Activated naive CD8-positive, alpha-beta T cell treated with anti-CD3 and anti-CD28 coated beads, Interleukin-2, amount 10 ng/mL, durations not matched to agents 7 days and 5 days (primary cell): ENCODE results near the gene GFRA1. TPM values are rescaled to one million over a fixed set of nuclear protein-coding genes. Genes with fewer than 3 reads are reported as not detected.
"Not testable (repeated sequence)": the region's sequence is repeated elsewhere in the genome, so short reads cannot be mapped to it uniquely, and the experiment has no call there.

Experiments used
- ATAC-seq: fragments of 150-1000 bp; cut with Tn5 transposase; one replicate; pipeline ENCODE4 v1.10.0; 2021; ENCODE audit warnings: low read depth, moderate library complexity
- POLR2A ChIA-PET: fragments of 350-600 bp; sonication (Branson Sonifier 250); formaldehyde crosslinking; loops from one replicate; lab custom pipeline; 2021; ENCODE audit warnings: antibody characterized with exemption; lab: Charles Lee
- DNase-seq: peaks from one replicate; pipeline ENCODE4 v3.0.0; 2021
- H3K27ac Mint-ChIP-seq: one replicate; pipeline ENCODE4 v1.8.0; 2022; ENCODE audit warnings: mild to moderate bottlenecking, mixed read lengths
- H3K27me3 Mint-ChIP-seq: one replicate; pipeline ENCODE4 v1.8.0; 2022; ENCODE audit warnings: mild to moderate bottlenecking, moderate library complexity, mixed read lengths
- H3K36me3 Mint-ChIP-seq: one replicate; pipeline ENCODE4 v1.8.0; 2021; ENCODE audit warnings: mild to moderate bottlenecking, mixed read lengths
- H3K4me1 Mint-ChIP-seq: one replicate; pipeline ENCODE4 v1.8.0; 2021; ENCODE audit warnings: mixed read lengths
- H3K4me3 Mint-ChIP-seq: one replicate; pipeline ENCODE4 v1.8.0; 2022; ENCODE audit warnings: mild to moderate bottlenecking, moderate library complexity, mixed read lengths
- H3K9me3 Mint-ChIP-seq: one replicate; pipeline ENCODE4 v1.8.0; 2021; ENCODE audit warnings: mixed read lengths
- total RNA-seq, 2 experiments: library from RNA; stranded (reverse); gene quantifications; one replicate each; pipeline ENCODE4 v1.2.3, GENCODE V29; 2021

The GFRA1 gene
- total RNA-seq, 2 experiments from 2014 or later = not detected

- H3K36me3 Mint-ChIP-seq = no peaks in the 10 kb centered on the region
- H3K9me3 Mint-ChIP-seq = no peaks in the 10 kb centered on the region
- H3K4me1 Mint-ChIP-seq = no peaks in the 10 kb centered on the region
- no peak for DNase-seq
- no peak overlapping the region for H3K4me3 Mint-ChIP-seq
- POLR2A ChIA-PET = no interaction called here
- ATAC-seq = no peak
- no peak overlapping the region for H3K27ac Mint-ChIP-seq
- H3K27me3 Mint-ChIP-seq = no peaks in the 10 kb centered on the region
Observed at GRCh38 chr10:116045366-116046356, 227.3 kb downstream of the GFRA1 start.

GRCh38 chr10:116044801-116045248 is 228.2 kb downstream of the GFRA1 start:
- no peak for DNase-seq
- POLR2A ChIA-PET = no interaction called here
- no peaks in the 10 kb centered on the region for H3K27me3 Mint-ChIP-seq
- no peak overlapping the region for H3K4me3 Mint-ChIP-seq
- no peaks in the 10 kb centered on the region for H3K4me1 Mint-ChIP-seq
- no peak for ATAC-seq
- H3K27ac Mint-ChIP-seq = no peak overlapping the region
- H3K9me3 Mint-ChIP-seq = no peaks in the 10 kb centered on the region
- no peaks in the 10 kb centered on the region for H3K36me3 Mint-ChIP-seq

GRCh38 chr10:116043861-116044260 is 229.1 kb downstream of the GFRA1 start:
- H3K4me3 Mint-ChIP-seq = no peak overlapping the region
- no peaks in the 10 kb centered on the region for H3K9me3 Mint-ChIP-seq
- DNase-seq (no peak), ATAC-seq (no peak)
- no peaks in the 10 kb centered on the region for H3K27me3 Mint-ChIP-seq
- H3K36me3 Mint-ChIP-seq = no peaks in the 10 kb centered on the region
- POLR2A ChIA-PET = no interaction called here
- H3K4me1 Mint-ChIP-seq = no peaks in the 10 kb centered on the region
- no peak overlapping the region for H3K27ac Mint-ChIP-seq

- H3K36me3 Mint-ChIP-seq = no peaks in the 10 kb centered on the region
- POLR2A ChIA-PET = no interaction called here
- H3K4me1 Mint-ChIP-seq = no peaks in the 10 kb centered on the region
Observed at GRCh38 chr10:116043304-116043703, 229.7 kb downstream of the GFRA1 start.

GRCh38 chr10:116041948-116042347 is 231.1 kb downstream of the GFRA1 start:
- POLR2A ChIA-PET = no interaction called here
- Mint-ChIP-seq H3K27ac (no peak overlapping the region), H3K4me1 (no peaks in the 10 kb centered on the region), H3K36me3 (no peaks in the 10 kb centered on the region), H3K4me3 (no peak overlapping the region), H3K27me3 (no peaks in the 10 kb centered on the region), H3K9me3 (no peaks in the 10 kb centered on the region)
- ATAC-seq (no peak), DNase-seq (no peak)

More at GRCh38 chr10:116043304-116043703, 229.7 kb downstream of the GFRA1 start:
- no peaks in the 10 kb centered on the region for H3K27me3 Mint-ChIP-seq
- ATAC-seq = no peak
- no peak overlapping the region for H3K27ac Mint-ChIP-seq
- H3K9me3 Mint-ChIP-seq = no peaks in the 10 kb centered on the region
- DNase-seq = no peak
- H3K4me3 Mint-ChIP-seq = no peak overlapping the region

GRCh38 chr10:116039612-116040011 is 233.4 kb downstream of the GFRA1 start:
- no peak overlapping the region for H3K4me3 Mint-ChIP-seq
- H3K9me3 Mint-ChIP-seq = no peaks in the 10 kb centered on the region
- ATAC-seq (no peak), DNase-seq (no peak)
- no peaks in the 10 kb centered on the region for H3K36me3 Mint-ChIP-seq
- H3K27ac Mint-ChIP-seq = no peak overlapping the region
- no peaks in the 10 kb centered on the region for H3K27me3 Mint-ChIP-seq
- POLR2A ChIA-PET = no interaction called here
- H3K4me1 Mint-ChIP-seq = no peaks in the 10 kb centered on the region

GRCh38 chr10:116038259-116038658 is 234.7 kb downstream of the GFRA1 start:
- ATAC-seq (no peak), DNase-seq (no peak)
- Mint-ChIP-seq H3K4me3 (no peak overlapping the region), H3K4me1 (no peaks in the 10 kb centered on the region), H3K27ac (no peak overlapping the region), H3K36me3 (no peaks in the 10 kb centered on the region), H3K9me3 (no peaks in the 10 kb centered on the region), H3K27me3 (no peaks in the 10 kb centered on the region)
- POLR2A ChIA-PET = no interaction called here

- H3K9me3 Mint-ChIP-seq, ATAC-seq, H3K27ac Mint-ChIP-seq, H3K4me1 Mint-ChIP-seq, H3K36me3 Mint-ChIP-seq, POLR2A ChIA-PET, H3K27me3 Mint-ChIP-seq, H3K4me3 Mint-ChIP-seq, DNase-seq: not testable (repeated sequence)
Observed at GRCh38 chr10:116035406-116035805, 237.6 kb downstream of the GFRA1 start.

- H3K27me3 Mint-ChIP-seq = no peaks in the 10 kb centered on the region
- H3K27ac Mint-ChIP-seq = no peak overlapping the region
- no peaks in the 10 kb centered on the region for H3K36me3 Mint-ChIP-seq
- no peaks in the 10 kb centered on the region for H3K4me1 Mint-ChIP-seq
- no peak overlapping the region for H3K4me3 Mint-ChIP-seq
- POLR2A ChIA-PET = no interaction called here
- no peak for ATAC-seq
- peaks cover 9% of the 10 kb centered on the region for H3K9me3 Mint-ChIP-seq
- DNase-seq = no peak
Observed at GRCh38 chr10:116030576-116030975, 242.4 kb downstream of the GFRA1 start.

- DNase-seq = no peak
- Mint-ChIP-seq H3K4me1 (no peaks in the 10 kb centered on the region), H3K36me3 (no peaks in the 10 kb centered on the region), H3K27me3 (no peaks in the 10 kb centered on the region), H3K9me3 (peaks cover 9% of the 10 kb centered on the region), H3K4me3 (no peak overlapping the region), H3K27ac (no peak overlapping the region)
- POLR2A ChIA-PET = no interaction called here
- no peak for ATAC-seq
Observed at GRCh38 chr10:116029826-116030225, 243.2 kb downstream of the GFRA1 start.

GRCh38 chr10:116027355-116027754 is 245.7 kb downstream of the GFRA1 start:
- peaks cover 8% of the 10 kb centered on the region for H3K9me3 Mint-ChIP-seq
- H3K4me3 Mint-ChIP-seq = no peak overlapping the region
- DNase-seq (no peak), ATAC-seq (no peak)
- H3K36me3 Mint-ChIP-seq = no peaks in the 10 kb centered on the region
- H3K4me1 Mint-ChIP-seq = no peaks in the 10 kb centered on the region
- H3K27me3 Mint-ChIP-seq = no peaks in the 10 kb centered on the region
- POLR2A ChIA-PET = no interaction called here
- no peak overlapping the region for H3K27ac Mint-ChIP-seq

GRCh38 chr10:116026725-116027124 is 246.3 kb downstream of the GFRA1 start:
- POLR2A ChIA-PET = no interaction called here
- Mint-ChIP-seq H3K9me3 (peaks cover 5% of the 10 kb centered on the region), H3K36me3 (no peaks in the 10 kb centered on the region), H3K27me3 (no peaks in the 10 kb centered on the region), H3K4me1 (no peaks in the 10 kb centered on the region), H3K27ac (no peak overlapping the region), H3K4me3 (no peak overlapping the region)
- ATAC-seq = no peak
- no peak for DNase-seq

GRCh38 chr10:116026315-116026714 is 246.7 kb downstream of the GFRA1 start:
- POLR2A ChIA-PET = no interaction called here
- no peaks in the 10 kb centered on the region for H3K36me3 Mint-ChIP-seq

GRCh38 chr10:116024271-116024878 is 248.6 kb downstream of the GFRA1 start:
- Mint-ChIP-seq H3K36me3 (no peaks in the 10 kb centered on the region), H3K4me3 (no peak overlapping the region), H3K27ac (no peak overlapping the region), H3K9me3 (peaks cover 2% of the 10 kb centered on the region), H3K27me3 (no peaks in the 10 kb centered on the region), H3K4me1 (no peaks in the 10 kb centered on the region)
- no peak for DNase-seq
- POLR2A ChIA-PET = no interaction called here
- no peak for ATAC-seq

More at GRCh38 chr10:116026315-116026714, 246.7 kb downstream of the GFRA1 start:
- DNase-seq (no peak), ATAC-seq (no peak)
- H3K9me3 Mint-ChIP-seq = peaks cover 4% of the 10 kb centered on the region
- H3K27ac Mint-ChIP-seq = no peak overlapping the region
- H3K27me3 Mint-ChIP-seq = no peaks in the 10 kb centered on the region
- H3K4me1 Mint-ChIP-seq = no peaks in the 10 kb centered on the region
- no peak overlapping the region for H3K4me3 Mint-ChIP-seq
